HG02763 (cell line): ENCODE measurements around the gene CCDC148.

Experiments
- ATAC-seq: cut with Tn5 transposase; IDR thresholded peaks from one replicate; pipeline ENCODE4 v1.9.1; 2021; ENCODE audit warnings: mild to moderate bottlenecking, moderate library complexity; ENCODE audit not compliant: unreplicated experiment

CCDC148 gene

GRCh38 chr2:158456309-158457066 lies at the start of gene CCDC148, which contains the start of gene PKP4:
TSS of gene CCDC148 (minus strand) at chr2:158456753. CDS start at chr2:158456439, 314 bp downstream.
TSS of gene PKP4 (plus strand) at chr2:158456952. CDS start at chr2:158533185, 76,233 bp downstream.
- ATAC-seq, result peak; percentile 96

- no peak for ATAC-seq
These were observed 48.9 kb upstream of the CCDC148 start for GRCh38 chr2:158505448-158505934.

GRCh38 chr2:158504088-158504487 lies 47.5 kb upstream of the CCDC148 start:
- ATAC-seq, result no peak

- ATAC-seq, result no peak
These were observed 46.4 kb upstream of the CCDC148 start for GRCh38 chr2:158502974-158503373.

- ATAC-seq, result no peak
These were observed 44.7 kb upstream of the CCDC148 start for GRCh38 chr2:158501301-158501700.

GRCh38 chr2:158500333-158500732 lies 43.8 kb upstream of the CCDC148 start:
- ATAC-seq, result no peak

GRCh38 chr2:158499383-158499782 lies 42.8 kb upstream of the CCDC148 start:
- no peak for ATAC-seq

GRCh38 chr2:158498749-158499136 lies 42.2 kb upstream of the CCDC148 start:
- ATAC-seq, result no peak

- ATAC-seq, result no peak
These were observed 41.6 kb upstream of the CCDC148 start for GRCh38 chr2:158498043-158498748.

- ATAC-seq, result no peak
These were observed 40.9 kb upstream of the CCDC148 start for GRCh38 chr2:158497486-158497885.

- no peak for ATAC-seq
These were observed 40.4 kb upstream of the CCDC148 start for GRCh38 chr2:158496986-158497385.

GRCh38 chr2:158495175-158495574 lies 38.6 kb upstream of the CCDC148 start:
- no peak for ATAC-seq

- ATAC-seq, result no peak
These were observed 36.9 kb upstream of the CCDC148 start for GRCh38 chr2:158493458-158493857.

GRCh38 chr2:158491072-158491471 lies 34.5 kb upstream of the CCDC148 start:
- ATAC-seq, result no peak

- ATAC-seq, result no peak
These were observed 33.0 kb upstream of the CCDC148 start for GRCh38 chr2:158489366-158490112.

GRCh38 chr2:158488442-158489216 lies 32.1 kb upstream of the CCDC148 start:
- ATAC-seq, result no peak

- no peak for ATAC-seq
These were observed 30.9 kb upstream of the CCDC148 start for GRCh38 chr2:158487419-158487818.

GRCh38 chr2:158486970-158487325 lies 30.4 kb upstream of the CCDC148 start:
- no peak for ATAC-seq

- ATAC-seq, result no peak
These were observed 29.8 kb upstream of the CCDC148 start for GRCh38 chr2:158486150-158486969.
